ENCODE measurements around the gene KCNC4. TPM values are rescaled to one million over a fixed set of nuclear protein-coding genes. Genes with fewer than 3 reads are reported as not detected.
A peak's percentile ranks its signal among the peaks of the same experiment; 100 is the strongest.

Gene KCNC4
- total RNA-seq, 2 donors from 2014 or later: 8.6 to 27.1 TPM

GRCh38 chr1:110205156-110205555 is 5.0 kb upstream of the KCNC4 start:
- Mint-ChIP-seq H3K27ac (peak overlapping the region in 1 of 2 donors; percentile 27), H3K9me3 (no peaks in the 10 kb centered on the region), H3K36me3 (no peaks in the 10 kb centered on the region)
- ATAC-seq (no peak), DNase-seq (ENCODE audit: low spot score in 2 of 2) (no peak)

- ATAC-seq (no peak), DNase-seq (ENCODE audit: low spot score in 2 of 2) (no peak)
- Mint-ChIP-seq H3K36me3 (no peaks in the 10 kb centered on the region), H3K9me3 (no peaks in the 10 kb centered on the region), H3K27ac (peak overlapping the region in 1 of 2 donors; percentile 27)
These were observed 4.4 kb upstream of the KCNC4 start for GRCh38 chr1:110205591-110206155.

- Mint-ChIP-seq H3K27ac (no peak overlapping the region), H3K9me3 (no peaks in the 10 kb centered on the region), H3K36me3 (no peaks in the 10 kb centered on the region)
- DNase-seq (ENCODE audit: low spot score in 2 of 2): no peak
- no peak for ATAC-seq
These were observed 3.7 kb upstream of the KCNC4 start for GRCh38 chr1:110206261-110206920.

- peak; percentile 70 to 81 for DNase-seq (ENCODE audit: low spot score in 2 of 2)
- peak overlapping the region in 1 of 2 donors; percentile 5 for H3K27ac Mint-ChIP-seq
- H3K36me3 Mint-ChIP-seq: peaks cover 5% of the 10 kb centered on the region in 2 donors
- peak; percentile 27 to 32 for ATAC-seq
- no peaks in the 10 kb centered on the region for H3K9me3 Mint-ChIP-seq
These were observed 2.3 kb upstream of the KCNC4 start for GRCh38 chr1:110207831-110208230.

GRCh38 chr1:110208916-110209645 is 1.0 kb upstream of the KCNC4 start:
- Mint-ChIP-seq H3K36me3 (peaks cover 5% of the 10 kb centered on the region in 2 donors), H3K27ac (peak overlapping the region; percentile 89 to 92), H3K9me3 (no peaks in the 10 kb centered on the region)
- DNase-seq (ENCODE audit: low spot score in 2 of 2): no peak
- ATAC-seq: no peak

GRCh38 chr1:110210604-110211495 is 736 bp downstream of the KCNC4 start:
- H3K36me3 Mint-ChIP-seq: peaks cover 5% of the 10 kb centered on the region in 2 donors
- DNase-seq (ENCODE audit: low spot score in 2 of 2): peak; percentile 59 to 67
- ATAC-seq: peak; percentile 18 to 28
- H3K9me3 Mint-ChIP-seq: no peaks in the 10 kb centered on the region
- peak overlapping the region; percentile 76 to 94 for H3K27ac Mint-ChIP-seq

- peak; percentile 49 to 62 for DNase-seq (ENCODE audit: low spot score in 2 of 2)
- ATAC-seq: peak in 1 of 2 donors; percentile 9
- Mint-ChIP-seq H3K27ac (peak overlapping the region; percentile 76 to 94), H3K9me3 (no peaks in the 10 kb centered on the region), H3K36me3 (peaks cover 5% of the 10 kb centered on the region in 2 donors)
These were observed 1.5 kb downstream of the KCNC4 start for GRCh38 chr1:110211496-110212168.

- Mint-ChIP-seq H3K27ac (peak overlapping the region in 1 of 2 donors; percentile 57), H3K36me3 (peaks cover 5% of the 10 kb centered on the region in 2 donors), H3K9me3 (no peaks in the 10 kb centered on the region)
- no peak for ATAC-seq
- DNase-seq (ENCODE audit: low spot score in 2 of 2): no peak
These were observed 2.3 kb downstream of the KCNC4 start for GRCh38 chr1:110212169-110213142.

- H3K36me3 Mint-ChIP-seq: peaks cover 5% of the 10 kb centered on the region in 2 donors
- no peak for ATAC-seq
- DNase-seq (ENCODE audit: low spot score in 2 of 2): no peak
- H3K27ac Mint-ChIP-seq: no peak overlapping the region
- H3K9me3 Mint-ChIP-seq: no peaks in the 10 kb centered on the region
These were observed 3.0 kb downstream of the KCNC4 start for GRCh38 chr1:110213143-110213540.

- DNase-seq (ENCODE audit: low spot score in 2 of 2) (no peak), ATAC-seq (peak in 1 of 2 donors; percentile 5)
- H3K27ac Mint-ChIP-seq: peak overlapping the region in 1 of 2 donors; percentile 94
- H3K36me3 Mint-ChIP-seq: peaks cover 5% of the 10 kb centered on the region in 2 donors
- H3K9me3 Mint-ChIP-seq: no peaks in the 10 kb centered on the region
These were observed 4.6 kb downstream of the KCNC4 start for GRCh38 chr1:110214454-110215404.

- peak overlapping the region; percentile 12 to 44 for H3K27ac Mint-ChIP-seq
- no peak for ATAC-seq
These were observed 5.8 kb downstream of the KCNC4 start for GRCh38 chr1:110215621-110216515.

GRCh38 chr1:110216844-110217444 is 6.8 kb downstream of the KCNC4 start:
- Mint-ChIP-seq H3K9me3 (no peaks in the 10 kb centered on the region), H3K36me3 (peaks cover 5% of the 10 kb centered on the region in 2 donors), H3K27ac (peak overlapping the region; percentile 71 to 85)
- peak; percentile 59 to 72 for ATAC-seq
- no peak for DNase-seq (ENCODE audit: low spot score in 2 of 2)

More at GRCh38 chr1:110215621-110216515, 5.8 kb downstream of the KCNC4 start:
- DNase-seq (ENCODE audit: low spot score in 2 of 2): no peak
- no peaks in the 10 kb centered on the region for H3K9me3 Mint-ChIP-seq
- peaks cover 5% of the 10 kb centered on the region in 2 donors for H3K36me3 Mint-ChIP-seq

- H3K9me3 Mint-ChIP-seq: no peaks in the 10 kb centered on the region
- peak overlapping the region in 1 of 2 donors; percentile 75 for H3K27ac Mint-ChIP-seq
- DNase-seq (ENCODE audit: low spot score in 2 of 2): no peak
- ATAC-seq: no peak
- peaks cover 0 to 3% of the 10 kb centered on the region in 2 donors for H3K36me3 Mint-ChIP-seq
These were observed 8.0 kb downstream of the KCNC4 start for GRCh38 chr1:110218137-110218536.

All from activated naive CD4-positive, alpha-beta T cell treated with anti-CD3 and anti-CD28 coated beads, Interleukin-2, amount 50 U/mL, for 72 hours (primary cell).